HepG2 (cell line): ENCODE results near the gene CHTF8. TPM values are rescaled to one million over a fixed set of nuclear protein-coding genes. Genes with fewer than 3 reads are reported as not detected.

Experiments
- CREM ChIP-seq, 2 experiments: sonication (generic) in 1 of 2; formaldehyde crosslinking in 1 of 2; IDR thresholded peaks; 2 replicates each; pipeline versions ENCODE4 v1.4.0 to v1.6.1; 2016 to 2020; ENCODE audit warnings: antibody characterized with exemption in 1 of 2, mild to moderate bottlenecking in 1 of 2, missing genetic modification reagents in 1 of 2
- FOSL2 ChIP-seq: sonication (generic); formaldehyde crosslinking; IDR thresholded peaks from 2 replicates; pipeline ENCODE4 v1.4.0; 2020; ENCODE audit warnings: missing genetic modification reagents
- MTA1 ChIP-seq: sonication (generic); formaldehyde crosslinking; IDR thresholded peaks from 2 replicates; pipeline ENCODE4 v1.4.0; 2020; ENCODE audit warnings: missing genetic modification reagents, mild to moderate bottlenecking, borderline replicate concordance
- NCOA5 ChIP-seq: sonication (generic); formaldehyde crosslinking; IDR thresholded peaks from 2 replicates; pipeline ENCODE4 v1.4.0; 2020; ENCODE audit warnings: missing genetic modification reagents
- NR3C1 ChIP-seq: sonication (generic); formaldehyde crosslinking; IDR thresholded peaks from 2 replicates; pipeline ENCODE4 v1.4.0; 2020; ENCODE audit warnings: missing genetic modification reagents
- RCOR2 ChIP-seq: IDR thresholded peaks from 2 replicates; pipeline ENCODE4 v1.6.1; 2016; ENCODE audit warnings: missing biosample characterization, missing genetic modification reagents
- SMARCE1 ChIP-seq: fragments of 450-650 bp; IDR thresholded peaks from 2 replicates; pipeline ENCODE4 v1.6.1; 2017; ENCODE audit warnings: borderline replicate concordance
- SP2 ChIP-seq: sonication (generic); formaldehyde crosslinking; IDR thresholded peaks from 2 replicates; pipeline ENCODE4 v1.5.1; 2020; ENCODE audit warnings: mild to moderate bottlenecking, missing genetic modification reagents
- XBP1 ChIP-seq: sonication (generic); formaldehyde crosslinking; IDR thresholded peaks from 2 replicates; pipeline ENCODE4 v1.5.0; 2020; ENCODE audit warnings: missing genetic modification reagents
- ZFAT ChIP-seq: sonication (generic); formaldehyde crosslinking; conservative IDR thresholded peaks from 2 replicates; pipeline ENCODE4 v1.8.1; 2023; ENCODE audit warnings: missing genetic modification reagents, inconsistent platforms
- ZNF101 ChIP-seq: sonication (generic); formaldehyde crosslinking; IDR thresholded peaks from 2 replicates; pipeline ENCODE4 v1.4.0; 2020; ENCODE audit warnings: mild to moderate bottlenecking, low read depth, missing genetic modification reagents, borderline replicate concordance
- ZNF160 ChIP-seq: sonication (generic); formaldehyde crosslinking; IDR thresholded peaks from 2 replicates; pipeline ENCODE4 v1.8.0; 2022; ENCODE audit warnings: mild to moderate bottlenecking, inconsistent platforms, missing genetic modification reagents
- polyA plus RNA-seq, 8 experiments: library from polyadenylated mRNA; depleted of rRNA in 3 of 8; stranded (reverse) in 7 of 8; unstranded in 1 of 8; fragments of >200 nt; fragmentation: Illumina TruSeq in 4 of 8; extraction: Trizol in 4 of 8; gene quantifications; 2 replicates each; pipeline versions ENCODE4 v1.2.1 to v1.2.3, GENCODE V29; 2011 to 2016; ENCODE audit warnings: low read depth in 4 of 8, missing spikeins in 1 of 8, mixed read lengths in 1 of 8; ENCODE audit not compliant: insufficient read depth in 1 of 8
- total RNA-seq, 5 experiments: library from RNA; depleted of rRNA; stranded (reverse); fragments of >200 nt; fragmentation: Illumina TruSeq; extraction: Trizol; gene quantifications; 2 replicates each; pipeline ENCODE4 v1.2.3, GENCODE V29; 2016; ENCODE audit warnings: low read depth in 1 of 5
- TF ChIP-seq, protein P1 (sequence below): sonication (generic); formaldehyde crosslinking; IDR thresholded peaks from 2 replicates; pipeline ENCODE4 v1.4.0; 2020; ENCODE audit warnings: missing genetic modification reagents
- TF ChIP-seq, protein P2 (sequence below): sonication (generic); formaldehyde crosslinking; IDR thresholded peaks from 2 replicates; pipeline ENCODE4 v1.8.0; 2022; ENCODE audit warnings: low read depth, missing genetic modification reagents
- TF ChIP-seq, protein P3 (sequence below), 2 experiments: fragments of 450-650 bp in 1 of 2; sonication (generic) in 1 of 2; formaldehyde crosslinking in 1 of 2; IDR thresholded peaks; 2 replicates each; pipeline versions ENCODE4 v1.6.1 to v1.8.0; 2016 to 2022; ENCODE audit warnings: antibody characterized with exemption in 1 of 2, mild to moderate bottlenecking in 1 of 2, missing genetic modification reagents in 1 of 2

Gene CHTF8
- total and polyA plus RNA-seq, 2 of the 13 experiments (the other 11 are each of a cell fraction or from before 2014, with no cell fraction given), result 37.2 to 67.5 TPM

DNA sequence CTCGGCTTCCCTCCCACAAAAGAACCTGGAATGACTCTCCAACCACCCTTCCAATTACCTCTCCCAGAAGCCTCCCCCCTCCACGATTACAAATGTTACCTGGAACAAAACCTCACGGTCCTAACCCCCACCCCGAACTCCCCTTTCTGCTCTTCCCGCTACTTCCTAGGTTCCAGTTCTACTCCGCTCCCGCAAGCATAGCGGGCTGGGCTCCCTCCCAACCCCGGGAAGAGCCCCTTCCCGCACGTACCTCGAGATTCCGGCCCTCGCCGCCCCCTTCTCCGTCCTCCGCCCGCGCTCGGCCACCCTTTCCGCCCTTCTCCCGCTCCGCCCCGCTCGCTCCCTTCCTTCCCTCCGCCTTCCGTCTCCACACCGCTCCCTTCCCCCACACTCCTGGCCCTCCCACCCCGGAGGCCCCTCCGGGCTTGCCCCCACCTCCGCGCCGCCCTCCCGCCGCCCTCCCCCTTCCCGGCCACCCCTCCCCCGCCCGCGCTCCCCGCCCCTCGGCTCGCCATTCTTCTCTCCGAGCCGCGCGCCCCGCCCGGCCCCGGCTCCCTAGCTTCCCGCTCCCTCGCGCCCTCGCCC lies 457 bp downstream of the CHTF8 start (continued):
- TF ChIP-seq, protein P1, sequence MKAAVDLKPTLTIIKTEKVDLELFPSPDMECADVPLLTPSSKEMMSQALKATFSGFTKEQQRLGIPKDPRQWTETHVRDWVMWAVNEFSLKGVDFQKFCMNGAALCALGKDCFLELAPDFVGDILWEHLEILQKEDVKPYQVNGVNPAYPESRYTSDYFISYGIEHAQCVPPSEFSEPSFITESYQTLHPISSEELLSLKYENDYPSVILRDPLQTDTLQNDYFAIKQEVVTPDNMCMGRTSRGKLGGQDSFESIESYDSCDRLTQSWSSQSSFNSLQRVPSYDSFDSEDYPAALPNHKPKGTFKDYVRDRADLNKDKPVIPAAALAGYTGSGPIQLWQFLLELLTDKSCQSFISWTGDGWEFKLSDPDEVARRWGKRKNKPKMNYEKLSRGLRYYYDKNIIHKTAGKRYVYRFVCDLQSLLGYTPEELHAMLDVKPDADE (CRISPR knock-in tag), result no peak
- no peak for TF ChIP-seq SP2 (CRISPR knock-in tag)
- TF ChIP-seq, protein P2, sequence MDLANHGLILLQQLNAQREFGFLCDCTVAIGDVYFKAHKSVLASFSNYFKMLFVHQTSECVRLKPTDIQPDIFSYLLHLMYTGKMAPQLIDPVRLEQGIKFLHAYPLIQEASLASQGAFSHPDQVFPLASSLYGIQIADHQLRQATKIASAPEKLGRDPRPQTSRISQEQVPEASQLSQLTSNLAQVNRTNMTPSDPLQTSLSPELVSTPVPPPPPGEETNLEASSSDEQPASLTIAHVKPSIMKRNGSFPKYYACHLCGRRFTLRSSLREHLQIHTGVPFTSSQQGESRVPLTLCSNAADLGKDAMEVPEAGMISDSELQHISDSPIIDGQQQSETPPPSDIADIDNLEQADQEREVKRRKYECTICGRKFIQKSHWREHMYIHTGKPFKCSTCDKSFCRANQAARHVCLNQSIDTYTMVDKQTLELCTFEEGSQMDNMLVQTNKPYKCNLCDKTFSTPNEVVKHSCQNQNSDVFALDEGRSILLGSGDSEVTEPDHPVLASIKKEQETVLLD, result no peak; the same call in 1 of the 2 replicates
- no peak for TF ChIP-seq NCOA5 (CRISPR knock-in tag)
- TF ChIP-seq XBP1 (CRISPR knock-in tag), result no peak
- TF ChIP-seq ZNF101, result 0 out of 2 replicates have a peak, but pooled peaks have one; percentile 74
- peak; percentile 55; the same call in 1 of the 2 replicates for TF ChIP-seq MTA1 (CRISPR knock-in tag)
- TF ChIP-seq RCOR2 (CRISPR knock-in tag), result no peak
- TF ChIP-seq ZNF160 (CRISPR knock-in tag), result no peak
- TF ChIP-seq NR3C1 (CRISPR knock-in tag), result no peak
- TF ChIP-seq ZFAT, result no peak
- TF ChIP-seq, protein P3, sequence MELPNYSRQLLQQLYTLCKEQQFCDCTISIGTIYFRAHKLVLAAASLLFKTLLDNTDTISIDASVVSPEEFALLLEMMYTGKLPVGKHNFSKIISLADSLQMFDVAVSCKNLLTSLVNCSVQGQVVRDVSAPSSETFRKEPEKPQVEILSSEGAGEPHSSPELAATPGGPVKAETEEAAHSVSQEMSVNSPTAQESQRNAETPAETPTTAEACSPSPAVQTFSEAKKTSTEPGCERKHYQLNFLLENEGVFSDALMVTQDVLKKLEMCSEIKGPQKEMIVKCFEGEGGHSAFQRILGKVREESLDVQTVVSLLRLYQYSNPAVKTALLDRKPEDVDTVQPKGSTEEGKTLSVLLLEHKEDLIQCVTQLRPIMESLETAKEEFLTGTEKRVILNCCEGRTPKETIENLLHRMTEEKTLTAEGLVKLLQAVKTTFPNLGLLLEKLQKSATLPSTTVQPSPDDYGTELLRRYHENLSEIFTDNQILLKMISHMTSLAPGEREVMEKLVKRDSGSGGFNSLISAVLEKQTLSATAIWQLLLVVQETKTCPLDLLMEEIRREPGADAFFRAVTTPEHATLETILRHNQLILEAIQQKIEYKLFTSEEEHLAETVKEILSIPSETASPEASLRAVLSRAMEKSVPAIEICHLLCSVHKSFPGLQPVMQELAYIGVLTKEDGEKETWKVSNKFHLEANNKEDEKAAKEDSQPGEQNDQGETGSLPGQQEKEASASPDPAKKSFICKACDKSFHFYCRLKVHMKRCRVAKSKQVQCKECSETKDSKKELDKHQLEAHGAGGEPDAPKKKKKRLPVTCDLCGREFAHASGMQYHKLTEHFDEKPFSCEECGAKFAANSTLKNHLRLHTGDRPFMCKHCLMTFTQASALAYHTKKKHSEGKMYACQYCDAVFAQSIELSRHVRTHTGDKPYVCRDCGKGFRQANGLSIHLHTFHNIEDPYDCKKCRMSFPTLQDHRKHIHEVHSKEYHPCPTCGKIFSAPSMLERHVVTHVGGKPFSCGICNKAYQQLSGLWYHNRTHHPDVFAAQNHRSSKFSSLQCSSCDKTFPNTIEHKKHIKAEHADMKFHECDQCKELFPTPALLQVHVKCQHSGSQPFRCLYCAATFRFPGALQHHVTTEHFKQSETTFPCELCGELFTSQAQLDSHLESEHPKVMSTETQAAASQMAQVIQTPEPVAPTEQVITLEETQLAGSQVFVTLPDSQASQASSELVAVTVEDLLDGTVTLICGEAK (IDR thresholded peaks at IDR 0.05), result 0 out of 2 replicates have a peak, but pooled peaks have one; percentile 5
- TF ChIP-seq, protein P3 (CRISPR knock-in tag; IDR thresholded peaks at IDR 0.05), result no peak
- TF ChIP-seq CREM (IDR thresholded peaks at IDR 0.05), result no peak
- no peak for TF ChIP-seq CREM (CRISPR knock-in tag; IDR thresholded peaks at IDR 0.05)
- no peak for TF ChIP-seq SMARCE1
- peak; percentile 19; the same call in 1 of the 2 replicates for TF ChIP-seq FOSL2 (CRISPR knock-in tag)
